AG20443 (cell line): ENCODE results near the gene ATG4D.
"Not testable (repeated sequence)": the region's sequence is repeated elsewhere in the genome, so short reads cannot be mapped to it uniquely, and the experiment has no call there.

Experiments used
- DNase-seq: peaks from one replicate; pipeline ENCODE4 v3.0.0; 2012; ENCODE audit warnings: low spot score, mixed read lengths

The ATG4D gene

GRCh38 chr19:10552510-10553053 lies 8.9 kb downstream of the ATG4D start:
- DNase-seq = peak; percentile 39

GRCh38 chr19:10553087-10553667 lies 9.5 kb downstream of the ATG4D start:
- no peak for DNase-seq

GRCh38 chr19:10553943-10554381 lies 10.3 kb downstream of the ATG4D start:
- no peak for DNase-seq

GRCh38 chr19:10554760-10555609 lies 11.3 kb downstream of the ATG4D start:
- DNase-seq = no peak

GRCh38 chr19:10555610-10555973 lies 11.9 kb downstream of the ATG4D start:
- no peak for DNase-seq

- no peak for DNase-seq
Observed at GRCh38 chr19:10557603-10558197, 14.0 kb downstream of the ATG4D start.

- no peak for DNase-seq
Observed at GRCh38 chr19:10560154-10560553, 16.4 kb downstream of the ATG4D start.

GRCh38 chr19:10562609-10563008 lies 18.9 kb downstream of the ATG4D start:
- DNase-seq = no peak

- peak; percentile 79 for DNase-seq
Observed at GRCh38 chr19:10565028-10565566, 21.4 kb downstream of the ATG4D start.

GRCh38 chr19:10565567-10566407 lies 22.1 kb downstream of the ATG4D start, which contains the start of gene KRI1:
KRI1 (minus strand) TSS chr19:10566010; CDS start chr19:10565999, 11 bp downstream.
- peak; percentile 99 for DNase-seq

GRCh38 chr19:10566408-10566657 lies 22.6 kb downstream of the ATG4D start:
- no peak for DNase-seq

GRCh38 chr19:10566658-10567410 lies 23.1 kb downstream of the ATG4D start:
- no peak for DNase-seq

GRCh38 chr19:10567656-10568055 lies 24.0 kb downstream of the ATG4D start:
- DNase-seq = no peak

- DNase-seq = no peak
Observed at GRCh38 chr19:10568062-10568825, 24.5 kb downstream of the ATG4D start.

- peak; percentile 95 for DNase-seq
Observed at GRCh38 chr19:10568826-10569651, 25.3 kb downstream of the ATG4D start, which contains the start of gene CDKN2D. CDKN2D (minus strand) TSS chr19:10568979; CDS start chr19:10568653, 326 bp downstream.

- DNase-seq = not testable (repeated sequence)
Observed at GRCh38 chr19:10573793-10574192, 30.1 kb downstream of the ATG4D start.

- DNase-seq = no peak
Observed at GRCh38 chr19:10574462-10574861, 30.8 kb downstream of the ATG4D start.

- no peak for DNase-seq
Observed at GRCh38 chr19:10575011-10575716, 31.5 kb downstream of the ATG4D start.

GRCh38 chr19:10577951-10578350 lies 34.2 kb downstream of the ATG4D start:
- no peak for DNase-seq
